ENCODE data around the gene TSBP1. TPM values are rescaled to one million over a fixed set of nuclear protein-coding genes. Genes with fewer than 3 reads are reported as not detected.
"Not testable (repeated sequence)": the region's sequence is repeated elsewhere in the genome, so short reads cannot be mapped to it uniquely, and the experiment has no call there.

The TSBP1 gene
- polyA plus RNA-seq, 1 donor from 2014 or later, result not detected

GRCh38 chr6:32273801-32274577, 97.7 kb downstream of the TSBP1 start:
- not testable (repeated sequence) for H3K9ac ChIP-seq (ENCODE audit: low read length); H2AFZ ChIP-seq (ENCODE audit: low read depth, low read length); H3K9me3 ChIP-seq (ENCODE audit: low read length); H3K4me2 ChIP-seq (ENCODE audit: low read length); H3K9me2 ChIP-seq (ENCODE audit: insufficient read depth, low read length); H3K79me2 ChIP-seq (replicated peaks; ENCODE audit: insufficient read depth, low read length); H3K27me3 ChIP-seq (ENCODE audit: insufficient read depth, low read depth, low read length); H3K27ac ChIP-seq (ENCODE audit: low read length); H3F3A ChIP-seq (ENCODE audit: insufficient read depth, low read length, poor library complexity, severe bottlenecking); H4K20me1 ChIP-seq (ENCODE audit: insufficient read depth); H3K4me3 ChIP-seq (ENCODE audit: low read length); H3K36me3 ChIP-seq (ENCODE audit: insufficient read depth, low read length)

DNA sequence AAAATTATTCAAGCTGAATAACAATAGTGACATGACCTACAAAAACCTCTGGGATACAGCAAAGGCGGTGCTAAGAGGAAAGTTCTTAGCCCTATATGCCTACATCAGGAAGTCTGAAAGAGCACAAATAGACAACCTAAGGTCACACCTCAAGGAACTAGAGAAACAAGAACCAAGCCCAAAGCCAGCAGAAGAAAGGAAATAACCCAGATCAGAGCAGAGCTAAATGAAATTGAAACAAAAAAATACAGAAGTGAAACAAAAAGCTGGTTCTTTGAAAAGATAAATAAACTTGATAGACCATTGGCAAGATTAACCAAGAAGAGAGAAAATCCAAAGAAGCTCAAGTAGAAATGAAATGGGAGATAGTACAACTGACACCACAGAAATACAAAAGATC, 100.3 kb downstream of the TSBP1 start:
- H3K9ac ChIP-seq (ENCODE audit: low read length), result no peak overlapping the region
- no peaks in the 10 kb centered on the region for H3K79me2 ChIP-seq (replicated peaks; ENCODE audit: insufficient read depth, low read length)
- H3F3A ChIP-seq (ENCODE audit: insufficient read depth, low read length, poor library complexity, severe bottlenecking), result no peaks in the 10 kb centered on the region
- H3K27me3 ChIP-seq (ENCODE audit: insufficient read depth, low read depth, low read length), result no peaks in the 10 kb centered on the region
- H4K20me1 ChIP-seq (ENCODE audit: insufficient read depth), result no peaks in the 10 kb centered on the region
- H3K4me2 ChIP-seq (ENCODE audit: low read length), result no peak overlapping the region
- no peaks in the 10 kb centered on the region for H3K36me3 ChIP-seq (ENCODE audit: insufficient read depth, low read length)
- H2AFZ ChIP-seq (ENCODE audit: low read depth, low read length), result no peak overlapping the region
- H3K9me2 ChIP-seq (ENCODE audit: insufficient read depth, low read length), result no peaks in the 10 kb centered on the region
- H3K27ac ChIP-seq (ENCODE audit: low read length), result no peak overlapping the region
- no peaks in the 10 kb centered on the region for H3K9me3 ChIP-seq (ENCODE audit: low read length)
- H3K4me3 ChIP-seq (ENCODE audit: low read length), result no peak overlapping the region
- TF ChIP-seq, protein P1, sequence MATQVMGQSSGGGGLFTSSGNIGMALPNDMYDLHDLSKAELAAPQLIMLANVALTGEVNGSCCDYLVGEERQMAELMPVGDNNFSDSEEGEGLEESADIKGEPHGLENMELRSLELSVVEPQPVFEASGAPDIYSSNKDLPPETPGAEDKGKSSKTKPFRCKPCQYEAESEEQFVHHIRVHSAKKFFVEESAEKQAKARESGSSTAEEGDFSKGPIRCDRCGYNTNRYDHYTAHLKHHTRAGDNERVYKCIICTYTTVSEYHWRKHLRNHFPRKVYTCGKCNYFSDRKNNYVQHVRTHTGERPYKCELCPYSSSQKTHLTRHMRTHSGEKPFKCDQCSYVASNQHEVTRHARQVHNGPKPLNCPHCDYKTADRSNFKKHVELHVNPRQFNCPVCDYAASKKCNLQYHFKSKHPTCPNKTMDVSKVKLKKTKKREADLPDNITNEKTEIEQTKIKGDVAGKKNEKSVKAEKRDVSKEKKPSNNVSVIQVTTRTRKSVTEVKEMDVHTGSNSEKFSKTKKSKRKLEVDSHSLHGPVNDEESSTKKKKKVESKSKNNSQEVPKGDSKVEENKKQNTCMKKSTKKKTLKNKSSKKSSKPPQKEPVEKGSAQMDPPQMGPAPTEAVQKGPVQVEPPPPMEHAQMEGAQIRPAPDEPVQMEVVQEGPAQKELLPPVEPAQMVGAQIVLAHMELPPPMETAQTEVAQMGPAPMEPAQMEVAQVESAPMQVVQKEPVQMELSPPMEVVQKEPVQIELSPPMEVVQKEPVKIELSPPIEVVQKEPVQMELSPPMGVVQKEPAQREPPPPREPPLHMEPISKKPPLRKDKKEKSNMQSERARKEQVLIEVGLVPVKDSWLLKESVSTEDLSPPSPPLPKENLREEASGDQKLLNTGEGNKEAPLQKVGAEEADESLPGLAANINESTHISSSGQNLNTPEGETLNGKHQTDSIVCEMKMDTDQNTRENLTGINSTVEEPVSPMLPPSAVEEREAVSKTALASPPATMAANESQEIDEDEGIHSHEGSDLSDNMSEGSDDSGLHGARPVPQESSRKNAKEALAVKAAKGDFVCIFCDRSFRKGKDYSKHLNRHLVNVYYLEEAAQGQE (IDR thresholded peaks at IDR 0.05; ENCODE audit: borderline replicate concordance), result no peak
- TF ChIP-seq EP300 (conservative IDR thresholded peaks at IDR 0.05; ENCODE audit: poor library complexity, severe bottlenecking), result no peak
- TF ChIP-seq CTCF (IDR thresholded peaks at IDR 0.05; ENCODE audit: poor library complexity, severe bottlenecking), result no peak
- TF ChIP-seq RAD21 (conservative IDR thresholded peaks at IDR 0.05), result no peak
- no peak for TF ChIP-seq SMC3 (conservative IDR thresholded peaks at IDR 0.05; ENCODE audit: poor library complexity)
- no peak for TF ChIP-seq POLR2AphosphoS5 (IDR thresholded peaks at IDR 0.05)

GRCh38 chr6:32268459-32268858, 103.2 kb downstream of the TSBP1 start:
- H3F3A ChIP-seq (ENCODE audit: insufficient read depth, low read length, poor library complexity, severe bottlenecking); H3K9ac ChIP-seq (ENCODE audit: low read length); H3K9me3 ChIP-seq (ENCODE audit: low read length); H3K79me2 ChIP-seq (replicated peaks; ENCODE audit: insufficient read depth, low read length); H3K4me2 ChIP-seq (ENCODE audit: low read length); H4K20me1 ChIP-seq (ENCODE audit: insufficient read depth); H3K4me3 ChIP-seq (ENCODE audit: low read length); H2AFZ ChIP-seq (ENCODE audit: low read depth, low read length); H3K27me3 ChIP-seq (ENCODE audit: insufficient read depth, low read depth, low read length); H3K9me2 ChIP-seq (ENCODE audit: insufficient read depth, low read length); H3K27ac ChIP-seq (ENCODE audit: low read length); H3K36me3 ChIP-seq (ENCODE audit: insufficient read depth, low read length): not testable (repeated sequence)
